H1 (cell line): ENCODE data around the gene CBLN3. TPM values are rescaled to one million over a fixed set of nuclear protein-coding genes. Genes with fewer than 3 reads are reported as not detected.

Source experiments
- CTCF ChIA-PET: fragments of 300-600 bp; sonication (Branson Sonifier 250); formaldehyde crosslinking; loops from one replicate; lab custom pipeline; 2021; ENCODE audit not compliant: partially characterized antibody; lab: Charles Lee
- POLR2A ChIA-PET: fragments of 300-600 bp; sonication (Branson Sonifier 250); formaldehyde crosslinking; loops from one replicate; lab custom pipeline; 2021; ENCODE audit warnings: inconsistent platforms; ENCODE audit not compliant: partially characterized antibody; lab: Charles Lee
- DNase-seq, 2 experiments: peaks; one replicate each; pipeline versions ENCODE4 v3.0.0 to v3.0.0-alpha.2; 2010 to 2022; ENCODE audit warnings: low spot score in 2 of 2, low read depth in 1 of 2, mixed read lengths in 1 of 2
- FAIRE-seq: peaks from 2 replicates; lab custom pipeline; 2011; peaks lifted over from hg19 to GRCh38; lab: Jason Lieb, UNC
- H2AFZ ChIP-seq: 2 replicates; pipeline ENCODE4 v1.8.1; 2012; ENCODE audit warnings: low read length, inconsistent platforms
- H2AK5ac ChIP-seq: 2 replicates; pipeline ENCODE4 v1.6.1; 2013; ENCODE audit warnings: low read depth, low read length
- H2BK120ac ChIP-seq: replicated peaks from 2 replicates; pipeline ENCODE3; 2013; ENCODE audit warnings: low read depth, low read length, inconsistent platforms
- H2BK12ac ChIP-seq: 2 replicates; pipeline ENCODE4 v1.6.1; 2013; ENCODE audit warnings: low read depth, low read length
- H2BK15ac ChIP-seq: 2 replicates; pipeline ENCODE4 v1.6.1; 2013; ENCODE audit warnings: low read length
- H2BK20ac ChIP-seq: 2 replicates; pipeline ENCODE4 v1.6.1; 2013; ENCODE audit warnings: low read length
- H2BK5ac ChIP-seq: 2 replicates; pipeline ENCODE4 v1.6.1; 2013; ENCODE audit warnings: low read depth, low read length
- H3K14ac ChIP-seq: 2 replicates; pipeline ENCODE4 v1.6.1; 2013; ENCODE audit warnings: inconsistent platforms; ENCODE audit not compliant: insufficient read length
- H3K18ac ChIP-seq: 2 replicates; pipeline ENCODE4 v1.6.1; 2013; ENCODE audit warnings: low read length; ENCODE audit errors: extremely low read depth
- H3K23ac ChIP-seq: 2 replicates; pipeline ENCODE4 v1.6.1; 2013; ENCODE audit warnings: inconsistent platforms; ENCODE audit not compliant: insufficient read length
- H3K23me2 ChIP-seq: 2 replicates; pipeline ENCODE4 v1.6.1; 2013; ENCODE audit warnings: low read depth, low read length
- H3K27ac ChIP-seq: 2 replicates; pipeline ENCODE4 v1.6.1; 2011; ENCODE audit warnings: low read depth, low read length, inconsistent platforms
- H3K27me3 ChIP-seq, 4 experiments: replicated peaks in 1 of 4; 1 replicate in 1 of 4; 2 replicates in 3 of 4; pipeline versions ENCODE4 v1.6.1 to v1.8.1; 2011 to 2013; ENCODE audit warnings: low read length in 3 of 4, mild to moderate bottlenecking in 3 of 4, inconsistent platforms in 2 of 4, mixed read lengths in 2 of 4, moderate library complexity in 1 of 4; ENCODE audit not compliant: control insufficient read depth in 3 of 4, insufficient read depth in 3 of 4; ENCODE audit errors: extremely low read depth in 1 of 4
- H3K36me3 ChIP-seq, 4 experiments: 2 replicates each; pipeline versions ENCODE4 v1.6.1 to v1.8.1; 2011 to 2013; ENCODE audit warnings: mild to moderate bottlenecking in 4 of 4, low read length in 3 of 4, moderate library complexity in 2 of 4, control low read depth in 1 of 4, inconsistent platforms in 1 of 4; ENCODE audit not compliant: insufficient read depth in 4 of 4, control insufficient read depth in 2 of 4
- H3K4ac ChIP-seq: replicated peaks from 2 replicates; pipeline ENCODE3; 2013; ENCODE audit warnings: low read length, low read depth, mixed read lengths, inconsistent platforms; ENCODE audit not compliant: insufficient read length
- H3K4me1 ChIP-seq, 4 experiments: replicated peaks in 1 of 4; 1 replicate in 1 of 4; 2 replicates in 3 of 4; pipeline versions ENCODE4 v1.6.1 to v1.8.1; 2011 to 2013; ENCODE audit warnings: low read length in 3 of 4, inconsistent platforms in 2 of 4, mixed read lengths in 1 of 4; ENCODE audit not compliant: insufficient read depth in 4 of 4, control insufficient read depth in 3 of 4
- H3K4me2 ChIP-seq, 2 experiments: 2 replicates each; pipeline versions ENCODE4 v1.6.1 to v1.8.1; 2011 to 2013; ENCODE audit warnings: low read depth in 2 of 2, low read length in 2 of 2, control low read depth in 1 of 2, inconsistent platforms in 1 of 2, mild to moderate bottlenecking in 1 of 2; ENCODE audit not compliant: insufficient read depth in 1 of 2
- H3K4me3 ChIP-seq, 4 experiments: fragments of 200-600, 300-600 bp in 1 of 4; sonication (generic), shearing (Covaris generic), sonication (Bioruptor Twin) in 1 of 4; 2 replicates each; pipeline versions ENCODE4 v1.5.1 to v1.8.1; 2011 to 2016; ENCODE audit warnings: low read length in 4 of 4, low read depth in 3 of 4, control low read depth in 2 of 4, inconsistent platforms in 2 of 4, mild to moderate bottlenecking in 2 of 4, mixed read lengths in 1 of 4, moderate library complexity in 1 of 4; ENCODE audit not compliant: insufficient read depth in 2 of 4; ENCODE audit errors: extremely low read depth in 1 of 4
- H3K56ac ChIP-seq: replicated peaks from 2 replicates; pipeline ENCODE3; 2013; ENCODE audit warnings: low read depth, mild to moderate bottlenecking, mixed read lengths, low read length, inconsistent platforms; ENCODE audit not compliant: insufficient read length
- H3K79me1 ChIP-seq: 2 replicates; pipeline ENCODE4 v1.6.1; 2013; ENCODE audit warnings: low read depth, low read length, control low read depth
- H3K79me2 ChIP-seq, 2 experiments: 2 replicates each; pipeline versions ENCODE4 v1.6.1 to v1.8.1; 2012 to 2013; ENCODE audit warnings: low read length in 2 of 2, mild to moderate bottlenecking in 2 of 2, inconsistent platforms in 1 of 2; ENCODE audit not compliant: insufficient read depth in 2 of 2, control insufficient read depth in 1 of 2
- H3K9ac ChIP-seq, 4 experiments: replicated peaks in 1 of 4; 1 replicate in 1 of 4; 2 replicates in 3 of 4; pipeline versions ENCODE4 v1.6.1 to v1.8.1; 2011 to 2013; ENCODE audit warnings: low read depth in 3 of 4, low read length in 3 of 4, control low read depth in 2 of 4, mild to moderate bottlenecking in 2 of 4, moderate library complexity in 2 of 4, inconsistent platforms in 1 of 4; ENCODE audit errors: extremely low read depth in 1 of 4
- H3K9me3 ChIP-seq, 2 experiments: 2 replicates each; pipeline versions ENCODE4 v1.6.1 to v1.8.1; 2012 to 2013; ENCODE audit warnings: mild to moderate bottlenecking in 2 of 2, moderate library complexity in 2 of 2, control low read depth in 1 of 2, inconsistent platforms in 1 of 2, low read depth in 1 of 2, low read length in 1 of 2, mixed read lengths in 1 of 2; ENCODE audit not compliant: insufficient read depth in 2 of 2
- H4K20me1 ChIP-seq, 2 experiments: replicated peaks in 1 of 2; 2 replicates each; pipeline versions ENCODE3 to v1.8.1; 2011 to 2013; ENCODE audit warnings: inconsistent platforms in 2 of 2, low read length in 2 of 2, mild to moderate bottlenecking in 1 of 2; ENCODE audit not compliant: insufficient read depth in 2 of 2, control insufficient read depth in 1 of 2
- H4K5ac ChIP-seq: 2 replicates; pipeline ENCODE4 v1.6.1; 2013; ENCODE audit warnings: low read length, low read depth, mixed read lengths, inconsistent platforms; ENCODE audit not compliant: insufficient read length
- H4K8ac ChIP-seq: 2 replicates; pipeline ENCODE4 v1.8.0; 2013; ENCODE audit warnings: mild to moderate bottlenecking, moderate library complexity, low read length, inconsistent platforms; ENCODE audit not compliant: insufficient read depth; ENCODE audit errors: extremely low read depth
- H4K91ac ChIP-seq: replicated peaks from 2 replicates; pipeline ENCODE3; 2013; ENCODE audit warnings: low read length, mixed read lengths, inconsistent platforms; ENCODE audit not compliant: insufficient read length
- BRCA1 ChIP-seq: IDR thresholded peaks from 2 replicates; pipeline ENCODE4 v1.6.1; 2012; ENCODE audit warnings: low read depth, low read length, improper control_type of control experiment
- GABPA ChIP-seq: IDR thresholded peaks from 2 replicates; pipeline ENCODE4 v1.6.1; 2011; ENCODE audit warnings: mild to moderate bottlenecking, low read length, moderate library complexity, borderline replicate concordance; ENCODE audit not compliant: insufficient read depth
- GTF2F1 ChIP-seq: IDR thresholded peaks from 2 replicates; pipeline ENCODE4 v1.6.1; 2012; ENCODE audit warnings: low read depth, low read length, improper control_type of control experiment, borderline replicate concordance
- KDM5A ChIP-seq: fragments of 200-600 bp; IDR thresholded peaks from 2 replicates; pipeline ENCODE4 v1.7.1; 2012; ENCODE audit warnings: mild to moderate bottlenecking, low read length, inconsistent platforms, mixed read lengths
- NANOG ChIP-seq: IDR thresholded peaks from 2 replicates; pipeline ENCODE4 v1.6.1; 2011; ENCODE audit warnings: low read length, low read depth, mild to moderate bottlenecking, inconsistent platforms; ENCODE audit not compliant: insufficient read depth, poor library complexity, severe bottlenecking
- NRF1 ChIP-seq: IDR thresholded peaks from 2 replicates; pipeline ENCODE4 v1.6.1; 2011; ENCODE audit warnings: mild to moderate bottlenecking, low read depth, low read length, improper control_type of control experiment
- SP1 ChIP-seq: IDR thresholded peaks from 2 replicates; pipeline ENCODE4 v1.6.1; 2011; ENCODE audit warnings: low read depth, low read length
- TAF7 ChIP-seq: optimal IDR thresholded peaks from 2 replicates; pipeline ENCODE3; 2011; ENCODE audit warnings: low read depth, mild to moderate bottlenecking, inconsistent platforms, low read length, moderate library complexity, borderline replicate concordance
- WGBS, 2 experiments: shearing (Covaris generic) in 1 of 2; methylation state at CpG; one replicate each; pipeline versions ENCODE4 v1.1.6 to v1.1.7; 2013 to 2015; ENCODE audit warnings: low lambda C conversion rate in 2 of 2, mixed read lengths in 2 of 2, inconsistent platforms in 1 of 2, low coverage in 1 of 2, missing lambda C conversion rate in 1 of 2; ENCODE audit not compliant: insufficient replicate concordance in 2 of 2, insufficient coverage in 1 of 2, insufficient read length in 1 of 2; ENCODE audit errors: extremely low coverage in 1 of 2, missing lambda C conversion rate in 1 of 2; 5-methylcytosine and 5-hydroxymethylcytosine counted together
- polyA plus RNA-seq, 7 experiments: library from polyadenylated mRNA; depleted of rRNA in 3 of 7; stranded (reverse) in 5 of 7; unstranded in 2 of 7; fragments of >200 nt in 5 of 7; fragments of 200-250 nt in 2 of 7; gene quantifications; 1 replicate in 5 of 7; 2 replicates in 1 of 7; 4 replicates in 1 of 7; pipeline versions ENCODE4 v1.2.1 to v1.2.3, GENCODE V29; 2011 to 2013; ENCODE audit warnings: missing spikeins in 2 of 7, mixed read lengths in 2 of 7
- total RNA-seq: library from RNA; stranded (reverse); fragmentation: NEBNext Ultra II Directional; extraction: Animal tissue kit (Norgen Biotek cat#: 25700); gene quantifications from 2 replicates; pipeline ENCODE4 v1.2.1, GENCODE V29; 2021

CBLN3 gene
- total and polyA plus RNA-seq, 2 of the 8 experiments (the other 6 are each of a cell fraction or from before 2014, with no cell fraction given), result 0.54 to 1.00 TPM

DNA sequence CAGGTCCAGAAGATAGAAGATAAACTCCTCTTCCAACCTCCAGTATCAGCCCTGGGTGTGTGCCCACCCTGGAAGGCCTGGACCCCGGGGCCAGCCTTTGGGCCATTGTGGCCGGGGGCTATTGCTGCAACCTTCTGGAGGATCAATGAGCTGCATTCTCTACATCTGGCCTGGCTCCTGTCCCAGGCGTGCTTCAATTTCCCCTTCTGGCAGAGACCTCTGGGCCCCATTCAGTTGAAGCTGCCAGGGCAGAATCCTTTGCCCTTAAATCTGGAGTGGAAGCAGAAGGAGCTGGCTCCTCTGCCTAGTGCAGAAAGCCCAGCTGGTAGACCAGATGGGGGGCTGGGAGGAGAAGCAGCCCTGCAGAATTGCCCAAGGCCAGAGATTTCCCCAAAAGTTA lies 20.7 kb downstream of the CBLN3 start:
- FAIRE-seq (no peak), DNase-seq (no peak)
- no peak overlapping the region for H2BK12ac ChIP-seq
- H3K56ac ChIP-seq, result no peak overlapping the region
- CTCF ChIA-PET, result interaction anchor here (0.7 to 9.6 kb wide), 21 partner anchors 7 to 167 kb away, joined by 3 to 101 read pairs (median 5); partner anchors contain the start of genes ADCY4, CBLN3, CIDEB and KHNYN
- no peak overlapping the region for H2BK15ac ChIP-seq
- no peak overlapping the region for H2AFZ ChIP-seq
- no peak overlapping the region for H2BK5ac ChIP-seq
- no peak overlapping the region for H3K23ac ChIP-seq
- 0 out of 7 replicates have a peak, but pooled peaks cover 0 to 2% (median 0%) of the 10 kb centered on the region in 4 experiments for H3K27me3 ChIP-seq
- H3K4me1 ChIP-seq, result no peaks in the 10 kb centered on the region
- H3K4me3 ChIP-seq, result no peak overlapping the region
- 95% methylated on average over 3 of the region's 3 CpGs; no CpG with 5 or more reads in 1 of the 2 experiments for WGBS, 2 experiments
- no peaks in the 10 kb centered on the region for H3K9me3 ChIP-seq
- H3K14ac ChIP-seq, result no peak overlapping the region
- H3K27ac ChIP-seq, result no peak overlapping the region
- H3K18ac ChIP-seq, result no peak overlapping the region
- no peak overlapping the region for H3K9ac ChIP-seq
- H4K5ac ChIP-seq, result no peak overlapping the region
- H3K23me2 ChIP-seq, result peaks cover 2% of the 10 kb centered on the region; the same call in 1 of the 2 replicates
- H3K79me1 ChIP-seq, result peaks cover 3% of the 10 kb centered on the region; the same call in 1 of the 2 replicates
- no peak overlapping the region for H4K91ac ChIP-seq
- no peak for TF ChIP-seq KDM5A
- no peak for TF ChIP-seq BRCA1
- TF ChIP-seq SP1, result no peak
- TF ChIP-seq NRF1, result no peak
- TF ChIP-seq GTF2F1, result no peak
- TF ChIP-seq NANOG, result no peak
- TF ChIP-seq GABPA, result no peak
- TF ChIP-seq TAF7, result no peak
- POLR2A ChIA-PET, result interaction anchor here (0.9 to 5.0 kb wide), 6 partner anchors 9 to 78 kb away, joined by 3 to 25 read pairs (median 4); partner anchors contain the start of genes CBLN3 and KHNYN
- H3K4ac ChIP-seq, result no peak overlapping the region
- no peak overlapping the region for H2BK120ac ChIP-seq
- peaks cover 0 to 2% (median 1%) of the 10 kb centered on the region in 4 experiments; a peak in 5 of 8 replicates for H3K36me3 ChIP-seq
- no peak overlapping the region for H2BK20ac ChIP-seq
- no peak overlapping the region for H3K4me2 ChIP-seq
- no peaks in the 10 kb centered on the region for H3K79me2 ChIP-seq
- H4K8ac ChIP-seq, result no peak overlapping the region
- H2AK5ac ChIP-seq, result no peak overlapping the region
- H4K20me1 ChIP-seq, result peaks cover 0 to 2% of the 10 kb centered on the region in 2 experiments
